Fibroblast of gingiva (primary cell): Measurements from ENCODE around the gene FNDC3B.
A peak's percentile ranks its signal among the peaks of the same experiment; 100 is the strongest.

ENCODE experiments used
- DNase-seq: peaks from one replicate; pipeline ENCODE4 v3.0.0-alpha.2; 2011; ENCODE audit warnings: low read depth

The FNDC3B gene

DNA sequence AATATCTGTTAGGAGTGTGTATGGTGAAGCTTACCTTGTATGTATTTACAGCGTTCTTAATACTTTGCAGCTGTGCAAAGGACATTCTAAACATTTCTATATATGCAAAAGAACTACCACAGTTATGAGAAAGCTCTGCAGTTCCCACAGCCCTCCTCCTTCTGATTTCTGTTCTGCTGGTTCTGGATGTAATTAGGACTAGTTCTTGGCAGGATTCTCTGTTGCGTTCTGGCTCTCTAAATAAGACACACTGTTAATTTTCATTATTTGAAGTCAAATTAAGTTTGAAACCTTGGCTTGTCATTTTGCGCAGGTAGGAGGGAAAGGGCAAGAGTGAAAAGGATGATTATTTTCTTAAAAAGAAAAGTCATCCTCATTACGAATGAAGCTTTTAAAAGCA is 76.4 kb downstream of the FNDC3B start:
- DNase-seq, result peak; percentile 28

DNA sequence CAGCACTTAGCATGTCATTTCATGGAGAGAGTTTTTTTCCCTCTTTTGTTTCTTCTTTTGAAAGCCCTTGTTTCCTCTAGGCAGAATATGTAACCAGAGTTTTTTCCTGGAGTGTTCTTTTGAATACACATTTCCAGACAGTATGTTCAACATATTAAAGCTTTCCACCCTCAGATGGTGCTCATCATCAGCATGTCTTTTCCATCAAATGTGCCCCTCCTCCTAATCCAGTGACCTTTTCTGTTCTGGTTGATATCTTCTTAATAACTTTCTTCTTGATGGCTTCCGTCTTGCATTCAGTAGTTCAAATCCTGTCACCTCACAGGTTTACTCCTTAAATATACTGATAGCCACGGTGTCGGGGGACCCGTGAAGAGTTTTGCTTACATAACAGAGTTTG is 78.6 kb downstream of the FNDC3B start:
- DNase-seq, result no peak

GRCh38 chr3:172119266-172119969 is 80.0 kb downstream of the FNDC3B start:
- DNase-seq, result no peak

DNA sequence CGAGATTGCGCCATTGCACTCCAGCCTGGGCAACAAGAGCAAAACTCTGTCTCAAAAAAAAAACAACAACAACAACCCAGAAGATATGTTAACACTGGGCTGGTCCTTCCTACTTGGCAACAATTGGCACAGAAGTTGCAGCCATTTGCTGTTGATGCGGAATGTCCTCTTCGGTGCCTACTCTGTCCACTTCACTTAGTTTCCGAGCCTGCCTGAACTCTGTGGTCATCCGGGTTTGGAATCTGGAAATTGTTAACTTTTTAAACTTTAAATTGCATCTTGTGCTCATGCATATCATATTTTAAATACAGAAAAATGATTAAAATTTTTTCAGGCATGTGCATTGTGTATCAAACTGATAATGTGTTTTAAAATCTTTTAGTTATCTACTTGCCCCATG is 81.5 kb downstream of the FNDC3B start:
- DNase-seq, result peak; percentile 33

- no peak for DNase-seq
Observed at GRCh38 chr3:172121981-172122380, 82.6 kb downstream of the FNDC3B start.

DNA sequence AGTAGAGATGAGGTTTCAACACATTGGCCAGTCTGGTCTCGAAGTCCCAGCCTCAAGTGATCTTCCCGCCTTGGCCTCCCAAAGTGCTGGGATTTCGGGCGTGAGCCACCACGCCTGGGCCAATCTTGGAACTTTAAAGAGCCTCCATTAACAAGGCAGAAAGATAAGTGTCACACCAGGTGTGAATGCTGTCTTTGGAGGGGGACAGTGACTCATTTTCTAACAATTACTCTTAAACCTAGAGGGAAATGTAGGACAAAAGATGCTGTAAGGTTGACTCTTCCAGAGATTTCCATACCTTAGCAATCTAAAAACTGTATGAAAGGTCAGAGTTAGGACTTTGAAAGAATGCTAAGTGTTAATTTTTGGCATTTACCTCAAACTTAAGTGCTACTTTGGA is 84.9 kb downstream of the FNDC3B start:
- DNase-seq, result no peak

- DNase-seq, result no peak
Observed at GRCh38 chr3:172125053-172125452, 85.7 kb downstream of the FNDC3B start.

DNA sequence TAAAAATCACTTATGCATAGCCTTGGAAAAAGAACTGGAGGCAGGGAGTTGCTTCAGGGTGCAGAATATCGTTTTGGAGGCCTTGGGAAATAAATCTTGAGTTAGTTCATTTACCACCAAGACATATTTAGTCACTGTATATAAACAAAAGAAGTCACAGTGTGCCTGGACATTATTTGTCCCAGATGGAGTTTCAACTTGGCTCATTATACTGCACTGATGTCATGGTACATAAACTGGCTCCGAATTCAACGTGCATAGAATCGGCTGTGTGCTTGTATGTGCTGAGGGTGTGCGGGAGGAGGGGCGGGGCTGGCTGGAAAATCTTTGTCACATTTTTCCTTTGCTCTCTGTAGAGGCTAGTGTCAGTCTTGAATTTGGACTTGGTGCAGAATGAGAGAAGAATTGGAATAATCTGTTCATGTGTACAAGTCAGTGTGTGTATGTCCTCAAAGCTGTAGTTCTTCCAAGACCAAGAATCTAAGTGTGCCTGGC is 86.6 kb downstream of the FNDC3B start:
- peak; percentile 95 for DNase-seq

- DNase-seq, result no peak
Observed at GRCh38 chr3:172126741-172127140, 87.4 kb downstream of the FNDC3B start.

GRCh38 chr3:172127141-172127540 is 87.8 kb downstream of the FNDC3B start:
- DNase-seq, result no peak

GRCh38 chr3:172127929-172128580 is 88.7 kb downstream of the FNDC3B start:
- no peak for DNase-seq

- DNase-seq, result no peak
Observed at GRCh38 chr3:172128858-172129257, 89.5 kb downstream of the FNDC3B start.

DNA sequence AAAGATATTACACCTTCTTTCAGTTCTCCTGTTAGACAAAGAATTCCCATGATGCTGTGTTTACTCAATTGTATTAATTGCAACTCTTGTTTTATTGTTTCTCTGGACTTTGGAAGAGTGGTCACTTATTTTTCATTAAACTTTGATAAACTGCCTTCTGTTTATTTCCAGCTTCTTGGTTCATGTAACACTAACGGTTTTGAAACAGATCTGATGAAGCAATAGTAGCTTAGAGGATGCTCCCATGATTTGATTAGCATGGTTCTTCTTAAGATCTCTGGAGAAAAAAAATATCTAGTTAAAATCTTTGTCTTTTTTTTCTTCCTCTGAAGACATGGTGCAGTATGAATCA is 90.1 kb downstream of the FNDC3B start:
- DNase-seq, result no peak

DNA sequence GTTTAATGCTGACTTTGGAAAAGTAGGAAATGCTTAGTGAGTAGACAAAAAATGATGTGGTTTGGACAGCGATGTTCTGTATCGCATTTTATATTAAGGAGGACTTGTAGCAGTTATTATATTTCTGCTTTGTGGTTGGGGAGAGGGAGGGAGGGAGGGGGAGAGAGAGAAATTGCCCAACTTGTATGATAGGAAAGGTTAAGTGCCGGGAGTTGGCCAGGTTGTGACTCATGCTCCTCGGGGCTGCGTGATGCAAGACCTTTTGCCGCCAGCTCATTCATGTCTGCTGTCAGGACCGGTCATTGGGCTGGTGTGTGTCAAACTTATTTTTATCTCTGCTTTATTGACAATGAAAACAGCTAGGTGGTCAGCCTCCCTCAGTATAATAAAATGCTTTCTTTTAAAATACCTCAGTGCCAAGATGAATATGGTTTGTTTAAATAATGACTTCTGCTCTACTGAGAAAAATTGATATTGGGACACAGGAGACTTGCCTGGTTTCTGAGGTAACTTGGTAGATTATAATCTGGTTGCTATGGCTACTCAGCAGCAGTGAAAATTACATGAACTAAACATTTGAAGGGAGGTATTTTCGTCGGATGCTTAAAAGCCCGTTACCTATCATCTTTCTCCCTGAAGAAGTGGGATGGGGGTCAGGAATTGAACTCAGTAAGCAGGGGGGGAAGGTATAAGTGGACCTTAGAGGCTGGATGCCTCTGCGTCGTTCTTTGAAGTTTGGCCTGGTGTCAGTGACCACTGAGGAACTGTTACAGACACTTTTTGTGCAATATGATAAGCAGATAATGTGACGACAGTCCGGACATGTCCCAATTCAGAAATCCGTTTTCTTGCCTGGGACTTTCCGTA is 90.7 kb downstream of the FNDC3B start:
- peak; percentile 99 for DNase-seq

- no peak for DNase-seq
Observed at GRCh38 chr3:172130717-172131050, 91.3 kb downstream of the FNDC3B start.

DNA sequence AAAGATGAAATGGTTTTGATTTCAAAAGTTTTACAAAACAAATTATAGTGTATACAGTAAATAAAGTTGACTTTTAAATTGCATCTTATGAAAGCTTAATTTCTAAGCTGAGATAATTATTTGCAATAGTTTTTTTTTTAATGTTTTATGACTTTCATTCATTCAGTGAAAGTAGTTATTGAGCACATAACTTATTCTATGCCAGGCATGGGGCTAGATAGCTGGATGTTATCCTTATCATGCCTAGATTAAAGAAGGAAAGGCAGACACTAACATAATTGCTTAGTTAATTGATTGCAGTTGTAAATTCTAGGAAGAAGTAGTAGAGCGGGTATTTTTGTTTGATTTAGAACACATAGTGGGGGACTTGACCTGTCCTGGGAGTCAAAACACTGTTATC is 92.4 kb downstream of the FNDC3B start:
- no peak for DNase-seq

GRCh38 chr3:172132159-172132586 is 92.8 kb downstream of the FNDC3B start:
- DNase-seq, result no peak

DNA sequence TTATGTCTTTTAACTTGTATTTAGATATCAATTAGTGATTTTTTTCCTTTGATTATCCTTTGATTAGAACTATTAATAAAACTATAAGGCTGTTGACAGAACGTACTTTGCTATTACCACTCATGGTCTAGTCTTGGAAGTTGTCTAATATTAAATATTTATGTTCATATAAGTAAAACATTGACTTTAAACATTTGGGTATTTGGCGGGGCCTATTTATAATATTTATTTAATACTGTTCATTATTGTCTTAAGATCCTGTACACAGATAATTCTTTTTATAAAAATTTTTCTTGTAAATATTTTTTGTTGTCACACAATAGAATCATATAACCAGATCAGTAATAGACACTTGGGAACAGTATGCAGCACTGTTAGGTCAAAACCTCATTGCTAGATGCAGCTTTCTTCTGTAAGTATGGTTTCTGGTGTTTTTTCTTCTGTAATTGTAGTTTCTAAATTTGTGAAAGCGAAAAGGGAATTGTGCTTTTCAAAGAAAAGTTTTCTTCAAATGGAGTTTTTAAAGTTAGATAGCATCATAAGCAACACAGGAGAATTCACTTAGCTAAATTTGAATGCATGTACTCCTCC is 93.4 kb downstream of the FNDC3B start:
- DNase-seq, result no peak

GRCh38 chr3:172133838-172134237 is 94.5 kb downstream of the FNDC3B start:
- DNase-seq, result no peak

- no peak for DNase-seq
Observed at GRCh38 chr3:172134352-172134751, 95.0 kb downstream of the FNDC3B start.

- no peak for DNase-seq
Observed at GRCh38 chr3:172135185-172135584, 95.8 kb downstream of the FNDC3B start.

- DNase-seq, result peak; percentile 89
Observed at GRCh38 chr3:172135820-172136219, 96.4 kb downstream of the FNDC3B start.

DNA sequence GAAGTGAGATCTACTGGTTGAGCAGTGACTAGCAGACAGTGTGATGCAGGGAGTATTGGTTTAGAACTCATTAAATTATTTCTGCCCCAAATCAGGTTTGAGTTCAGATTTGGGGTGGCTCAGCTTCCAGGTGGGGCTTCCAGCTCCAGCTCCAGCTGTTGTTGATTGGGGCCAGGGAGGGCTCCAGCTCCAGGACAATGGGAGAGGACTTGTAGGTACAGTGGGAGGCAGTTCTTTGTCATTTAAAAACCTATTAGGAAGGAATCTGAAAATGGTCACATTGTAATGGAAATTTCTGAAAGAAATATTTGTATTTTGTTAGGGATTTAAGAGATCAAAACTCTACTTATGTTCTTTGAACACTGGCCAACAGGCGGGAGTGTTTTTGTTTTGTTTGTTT is 97.0 kb downstream of the FNDC3B start:
- no peak for DNase-seq
